ENCODE data around the gene ALPL.

Gene ALPL

DNA sequence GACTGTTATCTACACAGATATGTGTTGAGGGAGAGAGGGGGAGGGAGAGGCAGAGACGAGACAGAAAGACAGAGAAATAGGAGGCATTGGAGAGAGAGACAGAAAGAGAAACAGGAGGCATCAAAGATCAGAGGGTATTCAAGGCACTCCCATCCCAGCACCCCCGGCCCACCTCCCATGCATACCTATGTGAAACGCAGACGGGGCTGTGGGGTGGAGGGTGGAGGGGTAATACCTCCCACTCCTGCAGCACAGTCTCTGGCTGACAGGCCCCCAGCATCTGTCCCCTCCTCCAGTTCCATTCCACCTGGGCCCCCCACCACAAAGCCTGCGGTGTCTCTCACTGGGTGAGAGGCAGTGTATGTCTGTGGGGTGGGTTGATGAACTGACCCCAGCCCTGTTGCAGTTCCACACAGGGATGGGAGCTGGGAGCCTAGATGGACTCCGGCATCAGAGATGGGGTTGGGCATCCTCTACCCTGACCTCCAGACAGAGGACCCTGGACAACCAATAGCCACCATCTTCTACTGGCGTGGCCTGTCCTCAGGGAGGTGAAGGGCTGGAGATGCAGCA, 110.2 kb downstream of the ALPL start:
- Histone ChIP-seq H3K4me2 (ENCODE audit: low read length) (no peak overlapping the region), H3K9me3 (ENCODE audit: insufficient read depth, low read length) (no peaks in the 10 kb centered on the region), H2AFZ (ENCODE audit: low read depth, low read length) (no peak overlapping the region), H3K4me3 (ENCODE audit: low read length) (no peak overlapping the region), H4K20me1 (ENCODE audit: insufficient read depth, low read length) (no peaks in the 10 kb centered on the region), H3K27me3 (ENCODE audit: low read depth, low read length) (no peaks in the 10 kb centered on the region), H3K27ac (ENCODE audit: low read length) (no peak overlapping the region), H3K36me3 (replicated peaks; ENCODE audit: low read depth, low read length) (no peaks in the 10 kb centered on the region), H3K9ac (ENCODE audit: low read length) (no peak overlapping the region), H3K79me2 (ENCODE audit: low read length) (no peaks in the 10 kb centered on the region), H3K4me1 (ENCODE audit: low read length) (peaks cover 21% of the 10 kb centered on the region)
- TF ChIP-seq, protein P1, sequence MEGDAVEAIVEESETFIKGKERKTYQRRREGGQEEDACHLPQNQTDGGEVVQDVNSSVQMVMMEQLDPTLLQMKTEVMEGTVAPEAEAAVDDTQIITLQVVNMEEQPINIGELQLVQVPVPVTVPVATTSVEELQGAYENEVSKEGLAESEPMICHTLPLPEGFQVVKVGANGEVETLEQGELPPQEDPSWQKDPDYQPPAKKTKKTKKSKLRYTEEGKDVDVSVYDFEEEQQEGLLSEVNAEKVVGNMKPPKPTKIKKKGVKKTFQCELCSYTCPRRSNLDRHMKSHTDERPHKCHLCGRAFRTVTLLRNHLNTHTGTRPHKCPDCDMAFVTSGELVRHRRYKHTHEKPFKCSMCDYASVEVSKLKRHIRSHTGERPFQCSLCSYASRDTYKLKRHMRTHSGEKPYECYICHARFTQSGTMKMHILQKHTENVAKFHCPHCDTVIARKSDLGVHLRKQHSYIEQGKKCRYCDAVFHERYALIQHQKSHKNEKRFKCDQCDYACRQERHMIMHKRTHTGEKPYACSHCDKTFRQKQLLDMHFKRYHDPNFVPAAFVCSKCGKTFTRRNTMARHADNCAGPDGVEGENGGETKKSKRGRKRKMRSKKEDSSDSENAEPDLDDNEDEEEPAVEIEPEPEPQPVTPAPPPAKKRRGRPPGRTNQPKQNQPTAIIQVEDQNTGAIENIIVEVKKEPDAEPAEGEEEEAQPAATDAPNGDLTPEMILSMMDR (IDR thresholded peaks at IDR 0.05; ENCODE audit: low read depth, low read length): no peak
- no peak for TF ChIP-seq EZH2phosphoT487 (IDR thresholded peaks at IDR 0.05; ENCODE audit: low read depth)

DNA sequence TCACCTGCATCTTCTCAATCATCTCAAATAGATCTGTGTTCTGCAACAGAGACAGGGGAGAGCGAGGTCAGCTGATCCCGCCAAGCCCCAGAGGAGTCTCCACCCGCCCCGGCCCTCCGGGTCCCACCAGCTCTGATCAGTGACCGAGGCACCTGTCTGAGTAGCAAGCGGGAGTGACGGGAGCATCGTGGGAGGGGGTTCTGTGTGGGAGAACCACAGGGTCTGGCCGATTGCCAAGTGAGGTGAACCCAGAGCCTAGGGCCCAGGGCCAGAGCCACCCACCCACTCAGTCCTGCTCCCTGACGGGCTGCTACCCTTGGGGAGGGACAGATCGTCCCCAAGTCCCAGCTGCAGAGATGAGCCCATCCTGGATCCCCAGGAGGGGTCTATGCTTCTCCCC, 110.8 kb downstream of the ALPL start:
- Histone ChIP-seq H3K27me3 (ENCODE audit: low read depth, low read length) (no peaks in the 10 kb centered on the region), H3K36me3 (replicated peaks; ENCODE audit: low read depth, low read length) (no peaks in the 10 kb centered on the region), H3K4me1 (ENCODE audit: low read length) (peaks cover 16% of the 10 kb centered on the region), H3K9ac (ENCODE audit: low read length) (no peak overlapping the region), H4K20me1 (ENCODE audit: insufficient read depth, low read length) (no peaks in the 10 kb centered on the region), H3K4me2 (ENCODE audit: low read length) (no peak overlapping the region), H3K79me2 (ENCODE audit: low read length) (no peaks in the 10 kb centered on the region), H3K27ac (ENCODE audit: low read length) (no peak overlapping the region), H3K4me3 (ENCODE audit: low read length) (no peak overlapping the region), H2AFZ (ENCODE audit: low read depth, low read length) (no peak overlapping the region), H3K9me3 (ENCODE audit: insufficient read depth, low read length) (no peaks in the 10 kb centered on the region)
- no peak for TF ChIP-seq EZH2phosphoT487 (IDR thresholded peaks at IDR 0.05; ENCODE audit: low read depth)
- TF ChIP-seq, protein P1 (IDR thresholded peaks at IDR 0.05; ENCODE audit: low read depth, low read length): no peak

DNA sequence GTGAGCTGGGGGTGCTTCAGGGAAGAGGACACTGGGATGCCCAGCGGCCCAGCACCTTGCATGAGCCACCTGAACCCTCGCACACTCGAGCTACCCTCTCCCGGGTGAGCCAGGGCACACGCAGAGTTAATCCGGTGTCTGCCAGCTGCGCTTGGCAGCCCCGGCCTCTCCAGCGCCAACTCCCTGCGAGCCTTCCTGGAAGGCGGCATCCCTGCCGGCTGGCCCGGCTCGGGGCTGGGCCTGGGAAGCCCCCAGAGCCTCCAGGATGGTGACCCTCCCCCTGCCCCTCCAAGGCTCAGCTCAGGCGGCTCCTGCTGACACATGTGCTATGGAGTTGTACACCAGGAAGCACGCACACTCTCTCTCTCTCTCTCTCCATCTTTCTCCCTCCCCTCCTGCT, 111.3 kb downstream of the ALPL start:
- peaks cover 14% of the 10 kb centered on the region for H3K4me1 ChIP-seq (ENCODE audit: low read length)
- H3K9ac ChIP-seq (ENCODE audit: low read length): no peak overlapping the region
- H2AFZ ChIP-seq (ENCODE audit: low read depth, low read length): no peak overlapping the region
- H4K20me1 ChIP-seq (ENCODE audit: insufficient read depth, low read length): no peaks in the 10 kb centered on the region
- no peak overlapping the region for H3K4me2 ChIP-seq (ENCODE audit: low read length)
- H3K9me3 ChIP-seq (ENCODE audit: insufficient read depth, low read length): no peaks in the 10 kb centered on the region
- H3K27me3 ChIP-seq (ENCODE audit: low read depth, low read length): no peaks in the 10 kb centered on the region
- H3K27ac ChIP-seq (ENCODE audit: low read length): no peak overlapping the region
- H3K4me3 ChIP-seq (ENCODE audit: low read length): no peak overlapping the region
- no peaks in the 10 kb centered on the region for H3K79me2 ChIP-seq (ENCODE audit: low read length)
- H3K36me3 ChIP-seq (replicated peaks; ENCODE audit: low read depth, low read length): no peaks in the 10 kb centered on the region
- no peak for TF ChIP-seq EZH2phosphoT487 (IDR thresholded peaks at IDR 0.05; ENCODE audit: low read depth)
- TF ChIP-seq, protein P1 (IDR thresholded peaks at IDR 0.05; ENCODE audit: low read depth, low read length): no peak

DNA sequence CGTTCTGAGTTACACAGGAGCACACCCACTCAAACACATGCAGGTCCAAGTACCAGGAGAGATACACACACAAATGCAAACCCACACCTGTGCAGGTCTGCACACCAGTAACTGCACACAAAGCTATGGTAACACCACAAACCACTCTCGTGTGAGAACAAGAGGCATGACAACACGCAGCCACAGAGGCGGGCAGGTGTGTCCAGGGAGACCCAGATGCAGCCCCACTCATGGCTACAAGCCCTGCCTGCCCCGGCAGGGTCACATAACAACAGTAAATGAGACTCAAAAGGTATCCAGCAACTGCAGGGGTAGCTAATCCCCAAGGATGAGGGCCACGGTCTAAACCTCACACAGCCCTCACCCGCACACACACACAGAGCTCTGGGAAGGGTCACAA, 111.8 kb downstream of the ALPL start:
- H3K27ac ChIP-seq (ENCODE audit: low read length): no peak overlapping the region
- no peaks in the 10 kb centered on the region for H3K36me3 ChIP-seq (replicated peaks; ENCODE audit: low read depth, low read length)
- no peaks in the 10 kb centered on the region for H3K27me3 ChIP-seq (ENCODE audit: low read depth, low read length)

More for the DNA sequence above, 111.8 kb downstream of the ALPL start:
- Histone ChIP-seq H3K9me3 (ENCODE audit: insufficient read depth, low read length) (no peaks in the 10 kb centered on the region), H3K4me1 (ENCODE audit: low read length) (peaks cover 8% of the 10 kb centered on the region), H4K20me1 (ENCODE audit: insufficient read depth, low read length) (no peaks in the 10 kb centered on the region), H3K79me2 (ENCODE audit: low read length) (no peaks in the 10 kb centered on the region), H2AFZ (ENCODE audit: low read depth, low read length) (no peak overlapping the region), H3K4me3 (ENCODE audit: low read length) (no peak overlapping the region), H3K4me2 (ENCODE audit: low read length) (no peak overlapping the region), H3K9ac (ENCODE audit: low read length) (no peak overlapping the region)
- no peak for TF ChIP-seq EZH2phosphoT487 (IDR thresholded peaks at IDR 0.05; ENCODE audit: low read depth)
- TF ChIP-seq, protein P1 (IDR thresholded peaks at IDR 0.05; ENCODE audit: low read depth, low read length): no peak

All from OCI-LY3 (cell line).